PC-9 (cell line): Measurements from ENCODE around the gene STPG3.

Experiments
- EZH2 ChIP-seq: fragments of 200-600 bp; sonication (generic); IDR thresholded peaks from 2 replicates; pipeline ENCODE4 v1.8.0; 2017; ENCODE audit warnings: antibody characterized with exemption, low read depth
- TF ChIP-seq, protein P1 (sequence below): fragments of 200-600 bp; sonication (generic); conservative IDR thresholded peaks from 2 replicates; pipeline ENCODE4 v1.6.1; 2017; ENCODE audit warnings: mixed run types, antibody characterized with exemption, mild to moderate bottlenecking, moderate library complexity

DNA sequence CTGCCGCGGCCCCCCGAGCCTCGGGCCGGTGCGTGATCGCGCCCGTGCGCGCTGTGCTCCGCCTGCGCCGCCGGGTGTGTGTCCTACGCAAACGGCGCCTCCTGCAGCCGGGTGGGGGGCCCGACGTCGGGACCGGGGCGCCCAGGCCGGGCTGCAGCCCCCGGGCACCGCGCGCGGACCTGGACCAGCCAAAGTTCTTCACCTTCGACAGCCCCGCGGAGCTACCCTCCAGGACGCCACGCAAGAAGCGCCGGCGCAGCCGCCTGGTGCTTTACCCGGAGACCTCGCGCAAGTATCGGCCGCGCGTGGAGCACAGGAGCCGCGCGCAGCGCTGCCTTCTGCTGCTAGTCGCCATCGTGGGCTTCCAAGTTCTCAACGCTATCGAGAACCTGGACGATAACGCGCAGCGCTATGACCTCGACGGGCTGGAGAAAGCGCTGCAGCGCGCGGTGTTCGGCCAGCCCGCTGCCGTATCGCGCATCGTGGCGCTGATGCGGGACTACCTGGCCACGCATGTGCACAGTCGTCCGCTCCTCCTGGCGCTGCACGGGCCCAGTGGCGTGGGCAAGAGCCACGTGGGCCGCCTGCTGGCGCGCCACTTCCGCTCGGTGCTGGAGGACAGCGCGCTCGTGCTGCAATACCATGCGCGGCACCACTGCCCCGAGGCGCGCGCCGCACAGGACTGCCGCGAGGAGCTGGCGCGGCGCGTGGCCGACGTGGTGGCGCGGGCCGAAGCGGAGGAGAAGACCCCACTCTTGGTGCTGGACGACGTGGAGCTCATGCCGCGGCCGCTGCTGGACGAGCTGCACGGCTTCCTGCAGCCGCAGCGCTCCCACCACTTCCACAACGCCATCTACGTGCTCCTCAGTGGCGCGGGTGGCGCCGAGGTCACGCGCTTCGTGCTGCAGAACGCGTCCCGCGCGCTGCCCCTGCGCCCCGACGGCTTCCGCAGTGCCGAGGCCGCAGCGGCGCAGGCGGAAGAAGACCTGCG is 27.9 kb downstream of the STPG3 start:
- TF ChIP-seq, protein P1, sequence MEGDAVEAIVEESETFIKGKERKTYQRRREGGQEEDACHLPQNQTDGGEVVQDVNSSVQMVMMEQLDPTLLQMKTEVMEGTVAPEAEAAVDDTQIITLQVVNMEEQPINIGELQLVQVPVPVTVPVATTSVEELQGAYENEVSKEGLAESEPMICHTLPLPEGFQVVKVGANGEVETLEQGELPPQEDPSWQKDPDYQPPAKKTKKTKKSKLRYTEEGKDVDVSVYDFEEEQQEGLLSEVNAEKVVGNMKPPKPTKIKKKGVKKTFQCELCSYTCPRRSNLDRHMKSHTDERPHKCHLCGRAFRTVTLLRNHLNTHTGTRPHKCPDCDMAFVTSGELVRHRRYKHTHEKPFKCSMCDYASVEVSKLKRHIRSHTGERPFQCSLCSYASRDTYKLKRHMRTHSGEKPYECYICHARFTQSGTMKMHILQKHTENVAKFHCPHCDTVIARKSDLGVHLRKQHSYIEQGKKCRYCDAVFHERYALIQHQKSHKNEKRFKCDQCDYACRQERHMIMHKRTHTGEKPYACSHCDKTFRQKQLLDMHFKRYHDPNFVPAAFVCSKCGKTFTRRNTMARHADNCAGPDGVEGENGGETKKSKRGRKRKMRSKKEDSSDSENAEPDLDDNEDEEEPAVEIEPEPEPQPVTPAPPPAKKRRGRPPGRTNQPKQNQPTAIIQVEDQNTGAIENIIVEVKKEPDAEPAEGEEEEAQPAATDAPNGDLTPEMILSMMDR = no peak
- no peak for TF ChIP-seq EZH2
